ENCODE results near the gene SBSN. TPM values are rescaled to one million over a fixed set of nuclear protein-coding genes. Genes with fewer than 3 reads are reported as not detected.

Gene SBSN
- total and polyA plus RNA-seq, 10 of the 15 experiments (the other 5 are each of a cell fraction or from before 2014, with no cell fraction given) = 0.09 TPM; not detected in 9

- TF ChIP-seq, protein P1, sequence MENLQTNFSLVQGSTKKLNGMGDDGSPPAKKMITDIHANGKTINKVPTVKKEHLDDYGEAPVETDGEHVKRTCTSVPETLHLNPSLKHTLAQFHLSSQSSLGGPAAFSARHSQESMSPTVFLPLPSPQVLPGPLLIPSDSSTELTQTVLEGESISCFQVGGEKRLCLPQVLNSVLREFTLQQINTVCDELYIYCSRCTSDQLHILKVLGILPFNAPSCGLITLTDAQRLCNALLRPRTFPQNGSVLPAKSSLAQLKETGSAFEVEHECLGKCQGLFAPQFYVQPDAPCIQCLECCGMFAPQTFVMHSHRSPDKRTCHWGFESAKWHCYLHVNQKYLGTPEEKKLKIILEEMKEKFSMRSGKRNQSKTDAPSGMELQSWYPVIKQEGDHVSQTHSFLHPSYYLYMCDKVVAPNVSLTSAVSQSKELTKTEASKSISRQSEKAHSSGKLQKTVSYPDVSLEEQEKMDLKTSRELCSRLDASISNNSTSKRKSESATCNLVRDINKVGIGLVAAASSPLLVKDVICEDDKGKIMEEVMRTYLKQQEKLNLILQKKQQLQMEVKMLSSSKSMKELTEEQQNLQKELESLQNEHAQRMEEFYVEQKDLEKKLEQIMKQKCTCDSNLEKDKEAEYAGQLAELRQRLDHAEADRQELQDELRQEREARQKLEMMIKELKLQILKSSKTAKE (IDR thresholded peaks at IDR 0.05; ENCODE audit: low read depth, poor library complexity, severe bottlenecking) = no peak
- no peak for TF ChIP-seq ZBTB40 (IDR thresholded peaks at IDR 0.05; ENCODE audit: borderline replicate concordance)
These were observed at the start of gene SBSN (continued) for GRCh38 chr19:35528218-35529038.

DNA sequence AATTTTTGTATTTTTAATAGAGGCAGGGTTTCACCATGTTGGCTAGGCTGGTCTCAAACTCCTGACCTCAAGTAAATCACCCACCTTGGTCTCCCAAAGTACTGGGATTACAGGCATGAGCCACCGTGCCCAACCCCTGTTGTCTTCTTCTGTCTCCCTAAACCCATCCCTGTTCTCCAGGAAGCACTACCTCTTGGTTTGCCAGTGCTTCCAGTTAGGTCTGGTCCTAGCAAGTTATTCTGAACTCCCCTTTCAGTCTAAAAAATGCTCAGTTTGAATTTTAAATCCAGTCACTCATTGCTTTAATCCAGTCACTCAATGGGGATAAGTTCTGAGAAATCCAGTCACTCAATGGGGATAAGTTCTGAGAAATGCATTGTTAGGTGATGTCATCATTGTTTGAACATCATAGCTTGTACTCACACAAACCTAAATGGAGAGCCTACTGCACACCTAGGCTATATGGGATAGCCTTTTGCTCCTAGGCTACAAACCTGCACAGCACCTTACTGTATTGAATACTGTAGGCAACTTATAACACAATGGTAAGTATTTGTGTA is 43.4 kb upstream of the SBSN start:
- no peak for FAIRE-seq

More for the DNA sequence above, 43.4 kb upstream of the SBSN start:
- TF ChIP-seq BCL3 (IDR thresholded peaks at IDR 0.05; ENCODE audit: borderline replicate concordance, insufficient read depth, low read depth, low read length, poor library complexity, severe bottlenecking) = no peak
- SMC1A ChIA-PET (ENCODE audit: uncharacterized antibody, unreplicated experiment) = no interaction called here
- POLR2A ChIA-PET = interaction anchor here (0.6 kb wide), 1 partner anchor 8 kb away, joined by 3 read pairs; the partner anchor contains the start of gene ATP4A
- H3K9me3 ChIP-seq (replicated peaks; ENCODE audit: control insufficient read depth, insufficient read depth, low read length) = peaks cover 4% of the 10 kb centered on the region; the same call in 2 of the 3 replicates
- CTCF ChIA-PET = no interaction called here
- H3K27me3 ChIP-seq (replicated peaks in 1 of 2; ENCODE audit: control insufficient read depth in 2 of 2, insufficient read depth in 2 of 2, low read length in 1 of 2) = peaks cover 2 to 4% of the 10 kb centered on the region in 2 experiments; a peak in 1 of 4 replicates
- no peak overlapping the region for H3K9ac ChIP-seq (ENCODE audit: control insufficient read depth, insufficient read depth, low read length)
- no peaks in the 10 kb centered on the region for H4K20me1 ChIP-seq (ENCODE audit: control insufficient read depth, insufficient read depth)
- no peak overlapping the region for H2AFZ ChIP-seq (ENCODE audit: control insufficient read depth, low read depth, low read length)
- H3K4me3 ChIP-seq = no peak overlapping the region
- H3K27ac ChIP-seq (ENCODE audit: control insufficient read depth, insufficient read depth) = no peak overlapping the region
- RAD21 ChIA-PET (ENCODE audit: unreplicated experiment) = interaction anchor here (0.6 kb wide), 1 partner anchor 282 kb away, joined by 3 read pairs; no protein-coding TSS in a partner anchor
- intact Hi-C loops (cut with micrococcal nuclease; ENCODE audit: unreplicated experiment) = no loop called here
- DNase-seq (ENCODE audit: low read depth, low spot score) = no peak
- no peak overlapping the region for H3K4me2 ChIP-seq (ENCODE audit: control insufficient read depth, insufficient read depth)
- in situ Hi-C loops (cut with MboI) = no loop called here
- no peaks in the 10 kb centered on the region for H3K36me3 ChIP-seq (ENCODE audit: control insufficient read depth in 2 of 2, insufficient read depth in 2 of 2, low read length in 1 of 2)
- BruUV-seq (replicated peaks) = no TSS peak
- WGBS (ENCODE audit: insufficient coverage, insufficient replicate concordance, low lambda C conversion rate, missing lambda C conversion rate) = 13% methylated on average over 1 of the region's 1 CpG
- H3K79me2 ChIP-seq (ENCODE audit: control insufficient read depth, insufficient read depth, low read length) = no peaks in the 10 kb centered on the region
- H3K4me1 ChIP-seq (ENCODE audit: control insufficient read depth, insufficient read depth, low read length) = no peaks in the 10 kb centered on the region
- ATAC-seq = no peak

All from GM12878 (cell line).